ENCODE results near the gene RCN1. TPM values are rescaled to one million over a fixed set of nuclear protein-coding genes. Genes with fewer than 3 reads are reported as not detected.

Gene RCN1
- total RNA-seq, 2 experiments from 2014 or later: 0.74 TPM; not detected in 1

GRCh38 chr11:32098142-32098903 is 7.4 kb downstream of the RCN1 start:
- no peak overlapping the region for H3K27ac ChIP-seq (ENCODE audit: low read depth, low read length, poor library complexity, severe bottlenecking)
- H3K9me2 ChIP-seq (ENCODE audit: insufficient read depth, low read length): no peaks in the 10 kb centered on the region
- H3K79me2 ChIP-seq (ENCODE audit: insufficient read depth, low read depth, low read length): no peaks in the 10 kb centered on the region
- no peaks in the 10 kb centered on the region for H3K36me3 ChIP-seq (ENCODE audit: insufficient read depth, low read length)
- no peak overlapping the region for H3K4me3 ChIP-seq (ENCODE audit: low read depth, low read length, poor library complexity, severe bottlenecking)
- H3K9me3 ChIP-seq (ENCODE audit: low read length): no peaks in the 10 kb centered on the region
- ChIA-PET CTCF (ENCODE audit: unreplicated experiment) (no interaction called here), POLR2A (interaction anchor here (0.6 kb wide), 1 partner anchor 47 kb away, joined by 3 read pairs; no protein-coding TSS in a partner anchor)
- no peak overlapping the region for H3K4me2 ChIP-seq (ENCODE audit: low read length)
- intact Hi-C loops (cut with micrococcal nuclease; ENCODE audit: unreplicated experiment): no loop called here
- DNase-seq (ENCODE audit: low spot score): no peak
- no peaks in the 10 kb centered on the region for H3K4me1 ChIP-seq (ENCODE audit: insufficient read depth, low read length, poor library complexity, severe bottlenecking)
- no TSS peak for BruUV-seq (replicated peaks)
- TF ChIP-seq EZH2phosphoT487 (IDR thresholded peaks at IDR 0.05; ENCODE audit: borderline replicate concordance, low read depth, low read length) (no peak), CTCF (conservative IDR thresholded peaks at IDR 0.05; ENCODE audit: low read length) (no peak)
- no peaks in the 10 kb centered on the region for H4K20me1 ChIP-seq (ENCODE audit: insufficient read depth, low read length)
- no peak overlapping the region for H2AFZ ChIP-seq (ENCODE audit: low read length)

GRCh38 chr11:32099516-32099915 is 8.6 kb downstream of the RCN1 start:
- no peaks in the 10 kb centered on the region for H3K9me3 ChIP-seq (ENCODE audit: low read length)
- no peak overlapping the region for H3K4me2 ChIP-seq (ENCODE audit: low read length)
- H3K36me3 ChIP-seq (ENCODE audit: insufficient read depth, low read length): no peaks in the 10 kb centered on the region
- no peak for DNase-seq (ENCODE audit: low spot score)
- H3K4me1 ChIP-seq (ENCODE audit: insufficient read depth, low read length, poor library complexity, severe bottlenecking): no peaks in the 10 kb centered on the region
- H3K79me2 ChIP-seq (ENCODE audit: insufficient read depth, low read depth, low read length): no peaks in the 10 kb centered on the region
- no peak for TF ChIP-seq CTCF (conservative IDR thresholded peaks at IDR 0.05; ENCODE audit: low read length)
- TF ChIP-seq EZH2phosphoT487 (IDR thresholded peaks at IDR 0.05; ENCODE audit: borderline replicate concordance, low read depth, low read length): no peak
- BruUV-seq (replicated peaks): no TSS peak
- H3K27ac ChIP-seq (ENCODE audit: low read depth, low read length, poor library complexity, severe bottlenecking): no peak overlapping the region
- intact Hi-C loops (cut with micrococcal nuclease; ENCODE audit: unreplicated experiment): no loop called here
- H3K4me3 ChIP-seq (ENCODE audit: low read depth, low read length, poor library complexity, severe bottlenecking): no peak overlapping the region
- no peaks in the 10 kb centered on the region for H4K20me1 ChIP-seq (ENCODE audit: insufficient read depth, low read length)
- POLR2A ChIA-PET: no interaction called here
- CTCF ChIA-PET (ENCODE audit: unreplicated experiment): no interaction called here
- H3K9me2 ChIP-seq (ENCODE audit: insufficient read depth, low read length): no peaks in the 10 kb centered on the region
- no peak overlapping the region for H2AFZ ChIP-seq (ENCODE audit: low read length)

- no TSS peak for BruUV-seq (replicated peaks)
- no peak for TF ChIP-seq CTCF (conservative IDR thresholded peaks at IDR 0.05; ENCODE audit: low read length)
- no peak for TF ChIP-seq EZH2phosphoT487 (IDR thresholded peaks at IDR 0.05; ENCODE audit: borderline replicate concordance, low read depth, low read length)
- DNase-seq (ENCODE audit: low spot score): no peak
- Histone ChIP-seq H3K4me1 (ENCODE audit: insufficient read depth, low read length, poor library complexity, severe bottlenecking) (no peaks in the 10 kb centered on the region), H3K27ac (ENCODE audit: low read depth, low read length, poor library complexity, severe bottlenecking) (no peak overlapping the region), H4K20me1 (ENCODE audit: insufficient read depth, low read length) (no peaks in the 10 kb centered on the region), H3K4me2 (ENCODE audit: low read length) (no peak overlapping the region), H3K79me2 (ENCODE audit: insufficient read depth, low read depth, low read length) (no peaks in the 10 kb centered on the region), H3K9me2 (ENCODE audit: insufficient read depth, low read length) (no peaks in the 10 kb centered on the region), H3K36me3 (ENCODE audit: insufficient read depth, low read length) (no peaks in the 10 kb centered on the region), H3K9me3 (ENCODE audit: low read length) (no peaks in the 10 kb centered on the region), H3K4me3 (ENCODE audit: low read depth, low read length, poor library complexity, severe bottlenecking) (no peak overlapping the region), H2AFZ (ENCODE audit: low read length) (no peak overlapping the region)
- POLR2A ChIA-PET: no interaction called here
- intact Hi-C loops (cut with micrococcal nuclease; ENCODE audit: unreplicated experiment): no loop called here
- CTCF ChIA-PET (ENCODE audit: unreplicated experiment): no interaction called here
These were observed 9.6 kb downstream of the RCN1 start for GRCh38 chr11:32100495-32100894.

Measured in OCI-LY7 (cell line).